Neural cell (in vitro differentiated cells): Measurements from ENCODE around the gene ENPP7.

Experiments used
- EP300 ChIP-seq: fragments of 450-650 bp; conservative IDR thresholded peaks from 2 replicates; pipeline ENCODE4 v1.6.1; 2014; ENCODE audit warnings: antibody characterized with exemption, mild to moderate bottlenecking, moderate library complexity; ENCODE audit not compliant: poor library complexity, severe bottlenecking
- TF ChIP-seq, protein P1 (sequence below): fragments of 450-650 bp; IDR thresholded peaks from 2 replicates; pipeline ENCODE4 v1.5.1; 2014; ENCODE audit warnings: antibody characterized with exemption, mild to moderate bottlenecking, moderate library complexity; ENCODE audit not compliant: poor library complexity, severe bottlenecking

DNA sequence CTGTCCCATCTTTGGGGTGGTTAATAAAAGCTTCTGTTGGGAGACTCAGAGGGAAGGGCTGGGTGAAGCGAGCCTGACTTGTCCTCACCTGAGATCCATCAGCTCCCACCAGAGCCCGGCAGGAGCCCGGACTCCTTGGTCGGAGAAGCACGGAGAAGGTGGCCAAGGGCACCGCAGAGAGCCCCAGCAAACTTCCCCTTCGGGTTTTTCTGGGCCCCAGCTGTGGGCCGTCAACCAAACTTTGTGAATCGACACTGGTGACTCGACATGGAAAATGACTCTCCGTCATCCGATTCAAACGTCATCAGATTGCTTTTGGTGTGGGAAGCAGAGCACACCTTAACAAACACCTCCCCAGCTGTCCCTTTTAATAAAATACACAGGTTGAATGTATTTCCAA is 21.4 kb downstream of the ENPP7 start:
- no peak for TF ChIP-seq EP300
- TF ChIP-seq, protein P1, sequence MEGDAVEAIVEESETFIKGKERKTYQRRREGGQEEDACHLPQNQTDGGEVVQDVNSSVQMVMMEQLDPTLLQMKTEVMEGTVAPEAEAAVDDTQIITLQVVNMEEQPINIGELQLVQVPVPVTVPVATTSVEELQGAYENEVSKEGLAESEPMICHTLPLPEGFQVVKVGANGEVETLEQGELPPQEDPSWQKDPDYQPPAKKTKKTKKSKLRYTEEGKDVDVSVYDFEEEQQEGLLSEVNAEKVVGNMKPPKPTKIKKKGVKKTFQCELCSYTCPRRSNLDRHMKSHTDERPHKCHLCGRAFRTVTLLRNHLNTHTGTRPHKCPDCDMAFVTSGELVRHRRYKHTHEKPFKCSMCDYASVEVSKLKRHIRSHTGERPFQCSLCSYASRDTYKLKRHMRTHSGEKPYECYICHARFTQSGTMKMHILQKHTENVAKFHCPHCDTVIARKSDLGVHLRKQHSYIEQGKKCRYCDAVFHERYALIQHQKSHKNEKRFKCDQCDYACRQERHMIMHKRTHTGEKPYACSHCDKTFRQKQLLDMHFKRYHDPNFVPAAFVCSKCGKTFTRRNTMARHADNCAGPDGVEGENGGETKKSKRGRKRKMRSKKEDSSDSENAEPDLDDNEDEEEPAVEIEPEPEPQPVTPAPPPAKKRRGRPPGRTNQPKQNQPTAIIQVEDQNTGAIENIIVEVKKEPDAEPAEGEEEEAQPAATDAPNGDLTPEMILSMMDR: no peak
